Caki2 (cell line): ENCODE results near the gene NMT1. TPM values are rescaled to one million over a fixed set of nuclear protein-coding genes. Genes with fewer than 3 reads are reported as not detected.

Experiments used
- DNase-seq: peaks from one replicate; pipeline ENCODE4 v3.0.0-alpha.2; 2015; ENCODE audit warnings: low read depth
- in situ Hi-C: cut with HindIII; loops from 2 replicates; pipeline ENCODE4 v1.10.0; 2016; ENCODE audit warnings: low sequenced_read_pairs, low pct_unique_long_range_greater_than_20kb, mixed read lengths
- total RNA-seq: library from RNA; depleted of rRNA; stranded (reverse); fragments of >200 nt; shearing (Covaris generic); gene quantifications from 2 replicates; pipeline ENCODE4 v1.2.3, GENCODE V29; 2014; ENCODE audit warnings: low replicate concordance

Gene NMT1
- total RNA-seq, 1 experiment from 2014 or later = 81.4 TPM

DNA sequence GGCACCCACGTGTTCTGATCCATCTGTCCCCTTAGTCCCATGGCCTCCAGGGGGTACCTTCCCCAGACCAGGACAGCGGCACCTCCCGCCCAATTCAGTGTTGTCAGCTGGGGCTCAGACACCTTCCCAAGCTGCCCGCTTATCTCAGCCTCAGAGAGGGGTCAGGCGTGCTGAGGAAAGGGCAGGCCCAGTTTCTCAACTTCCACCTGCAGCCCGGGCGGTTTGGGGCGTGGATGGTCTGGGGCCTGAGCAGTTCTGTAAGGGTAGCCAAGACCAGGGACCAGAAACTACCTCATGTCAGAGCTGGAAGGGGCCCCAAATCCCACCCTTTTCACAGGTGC, 66.1 kb downstream of the NMT1 start:
- no peak for DNase-seq
- in situ Hi-C loops = no loop called here

DNA sequence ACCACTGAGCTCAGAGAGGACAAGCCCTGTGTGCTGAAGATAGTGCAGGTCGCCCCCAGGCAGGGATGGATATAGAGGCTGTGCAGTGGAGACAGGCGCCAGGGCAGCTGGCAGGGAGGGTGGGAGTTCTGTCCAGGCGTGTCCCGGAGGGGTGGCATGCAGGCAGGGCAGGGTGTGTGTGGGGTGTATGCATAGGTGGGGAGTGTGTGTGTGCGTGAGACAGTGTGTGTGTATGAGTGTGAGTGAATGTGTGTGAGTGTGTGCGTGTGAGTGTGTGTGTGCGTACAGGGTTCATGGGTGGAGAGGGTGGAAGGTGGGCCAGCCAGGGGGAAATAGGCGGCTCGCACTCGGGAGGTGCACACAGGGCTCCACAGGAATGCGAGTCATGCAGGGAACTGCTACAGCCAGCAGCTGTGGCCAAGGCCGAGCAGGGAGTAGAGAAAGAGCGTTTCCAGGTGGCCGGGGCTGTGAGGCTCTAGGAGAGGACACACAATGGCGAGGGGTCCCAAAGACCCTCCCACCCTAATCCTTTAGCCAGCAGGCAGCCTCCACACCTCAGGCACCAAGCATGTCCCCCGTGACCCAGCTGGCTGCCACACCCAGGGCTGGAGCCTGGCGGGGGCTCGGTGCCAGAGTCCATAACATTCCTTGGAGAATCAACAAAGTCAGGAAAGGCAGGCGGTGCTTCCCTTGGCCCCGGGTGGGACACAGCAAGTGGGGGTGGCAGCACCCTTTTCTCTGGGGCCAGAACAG, 66.6 kb downstream of the NMT1 start:
- in situ Hi-C loops = no loop called here

DNA sequence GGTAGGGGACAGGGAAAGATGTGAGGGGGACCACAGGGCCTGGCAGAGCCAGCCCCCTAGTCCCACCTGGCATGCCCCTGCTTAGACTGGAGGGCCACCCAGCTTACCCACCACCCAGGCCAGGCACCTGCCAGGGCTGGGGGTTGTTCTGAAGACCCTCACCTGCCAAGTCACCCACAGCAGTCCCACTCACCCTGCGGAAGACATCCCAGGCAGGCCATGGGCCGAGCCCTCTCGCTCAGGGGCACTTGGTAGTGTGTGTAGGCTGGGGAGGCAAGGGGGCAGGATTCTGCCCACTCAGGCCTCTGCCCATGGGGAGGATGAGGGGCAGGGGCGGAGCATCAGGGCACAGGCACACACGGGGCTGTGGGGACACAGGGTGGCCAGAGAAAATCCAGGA, 67.2 kb downstream of the NMT1 start:
- in situ Hi-C loops = no loop called here
- no peak for DNase-seq

More for the DNA sequence above, 66.6 kb downstream of the NMT1 start:
- DNase-seq = peak; percentile 75

DNA sequence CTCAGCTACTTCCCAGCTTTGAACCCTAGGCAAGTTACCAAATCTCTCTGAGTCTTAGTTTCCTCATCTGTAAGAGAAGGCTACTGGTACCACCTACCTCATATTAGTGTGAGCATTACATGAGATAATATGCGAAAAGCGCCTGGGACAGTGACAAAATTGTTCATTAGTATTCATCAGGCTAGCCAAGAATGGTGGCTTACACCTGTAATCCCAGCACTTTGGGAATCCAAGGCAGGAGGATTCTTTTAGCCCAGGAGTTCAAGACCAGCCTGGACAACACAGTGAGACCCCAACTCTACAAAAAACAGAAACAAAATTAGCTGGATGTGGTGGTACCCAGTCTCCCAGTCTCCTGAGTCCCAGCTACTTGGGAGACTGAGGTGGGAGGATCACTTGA, 67.9 kb downstream of the NMT1 start:
- no peak for DNase-seq
- in situ Hi-C loops = no loop called here

DNA sequence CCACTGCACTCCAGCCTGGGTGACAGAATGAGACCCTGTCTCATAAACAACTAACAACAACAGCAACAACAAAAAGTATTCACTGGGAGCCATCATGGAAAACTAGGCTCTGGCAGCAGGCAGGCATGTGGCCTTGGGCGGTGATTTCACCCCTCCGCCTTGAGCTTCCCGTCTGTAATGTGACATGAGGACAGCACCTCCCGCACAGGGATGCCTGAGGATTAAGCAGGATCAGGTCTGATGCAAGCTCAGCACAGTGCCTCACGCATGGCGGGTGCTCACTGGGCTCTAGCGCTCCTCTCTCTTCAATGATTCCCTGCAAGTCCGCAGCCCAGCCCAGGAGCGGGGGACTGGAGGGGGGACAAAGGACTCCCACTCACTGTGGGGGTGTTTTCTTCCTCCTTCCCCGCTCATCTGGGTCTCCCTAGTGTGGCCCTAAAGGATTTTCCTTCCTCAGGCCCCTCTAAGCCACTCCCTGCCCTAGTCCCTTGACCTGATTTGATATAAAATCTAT, 68.4 kb downstream of the NMT1 start:
- DNase-seq = peak; percentile 77
- in situ Hi-C loops = no loop called here

DNA sequence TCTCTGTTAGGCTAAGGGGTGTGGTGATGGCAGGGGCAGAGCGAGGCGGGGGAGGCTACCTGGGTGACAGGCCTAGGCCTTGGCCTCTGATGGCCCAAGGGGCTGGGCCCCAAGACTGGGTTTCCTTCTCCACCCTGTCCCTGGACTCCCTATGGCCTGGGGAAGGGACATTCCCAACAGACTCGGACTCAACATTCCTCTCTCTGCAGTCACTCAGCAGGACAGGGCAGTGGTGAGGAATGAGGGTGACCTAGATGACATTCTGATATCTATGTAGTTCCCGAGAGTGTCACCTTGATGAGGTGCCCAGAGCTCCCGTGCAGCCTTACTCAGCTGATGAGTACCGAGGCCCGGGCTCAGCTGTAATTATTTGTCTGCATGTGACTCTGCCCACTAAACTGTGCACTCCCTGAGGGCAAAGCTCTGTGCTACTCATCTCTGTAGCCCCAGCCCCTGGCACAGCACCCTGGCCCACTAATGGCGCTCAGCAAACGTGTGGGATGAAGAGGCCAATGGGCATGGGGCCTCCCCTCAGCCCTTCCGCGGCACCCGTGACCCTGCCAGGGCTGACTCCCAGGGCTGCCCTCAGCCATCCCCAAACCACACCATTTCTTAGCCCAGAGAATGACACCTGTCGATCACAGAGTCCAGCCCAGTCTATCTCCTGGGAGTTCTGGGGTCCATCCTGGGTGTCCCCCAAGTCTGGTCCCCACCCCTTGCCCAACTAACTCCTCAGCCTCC, 69.0 kb downstream of the NMT1 start:
- DNase-seq = peak; percentile 77
- in situ Hi-C loops = no loop called here

DNA sequence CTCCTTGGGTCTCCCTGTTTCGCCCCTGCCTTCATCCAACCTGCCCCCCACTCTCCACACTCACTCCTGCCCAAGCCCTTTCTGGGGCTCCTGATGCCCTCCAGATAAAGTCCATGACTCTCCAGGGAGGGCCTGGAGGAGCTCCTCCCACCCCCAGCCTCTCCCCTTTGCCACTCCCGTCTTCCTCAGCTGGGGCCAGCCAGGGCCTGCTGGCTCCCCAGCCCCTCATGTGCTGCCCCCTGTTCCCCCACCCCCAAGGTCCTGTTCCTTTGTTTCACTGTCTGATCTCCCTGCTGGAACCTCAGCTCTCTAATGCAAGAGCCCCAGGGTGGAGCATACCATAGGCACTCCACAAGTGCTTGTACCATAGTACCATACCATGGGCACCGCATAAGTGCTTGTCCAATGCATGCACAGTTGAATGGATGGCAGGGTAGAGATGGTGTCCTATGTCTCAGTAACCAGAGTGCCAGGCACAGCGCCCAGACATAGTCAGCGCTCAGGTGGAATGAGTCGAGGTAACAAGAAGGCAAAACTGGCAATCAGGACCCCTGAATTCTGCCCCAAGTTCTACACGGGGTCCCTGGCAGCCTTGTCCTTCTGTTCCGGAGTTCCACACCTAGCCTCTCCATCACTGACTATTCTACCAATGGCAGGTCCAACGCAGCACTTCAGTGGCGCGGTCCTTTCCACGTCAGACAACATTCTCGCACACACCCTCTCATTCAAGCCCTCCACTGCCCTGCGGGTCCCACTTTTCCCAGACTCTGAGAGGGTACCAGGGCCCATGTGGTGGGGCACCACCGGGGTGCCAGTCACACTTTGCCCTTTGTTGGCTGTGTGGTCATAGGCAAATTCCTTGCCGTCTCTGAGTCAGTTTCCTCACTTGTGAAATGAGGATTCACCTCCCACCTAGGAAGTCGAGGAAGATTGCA, 69.8 kb downstream of the NMT1 start:
- no peak for DNase-seq
- in situ Hi-C loops = no loop called here

DNA sequence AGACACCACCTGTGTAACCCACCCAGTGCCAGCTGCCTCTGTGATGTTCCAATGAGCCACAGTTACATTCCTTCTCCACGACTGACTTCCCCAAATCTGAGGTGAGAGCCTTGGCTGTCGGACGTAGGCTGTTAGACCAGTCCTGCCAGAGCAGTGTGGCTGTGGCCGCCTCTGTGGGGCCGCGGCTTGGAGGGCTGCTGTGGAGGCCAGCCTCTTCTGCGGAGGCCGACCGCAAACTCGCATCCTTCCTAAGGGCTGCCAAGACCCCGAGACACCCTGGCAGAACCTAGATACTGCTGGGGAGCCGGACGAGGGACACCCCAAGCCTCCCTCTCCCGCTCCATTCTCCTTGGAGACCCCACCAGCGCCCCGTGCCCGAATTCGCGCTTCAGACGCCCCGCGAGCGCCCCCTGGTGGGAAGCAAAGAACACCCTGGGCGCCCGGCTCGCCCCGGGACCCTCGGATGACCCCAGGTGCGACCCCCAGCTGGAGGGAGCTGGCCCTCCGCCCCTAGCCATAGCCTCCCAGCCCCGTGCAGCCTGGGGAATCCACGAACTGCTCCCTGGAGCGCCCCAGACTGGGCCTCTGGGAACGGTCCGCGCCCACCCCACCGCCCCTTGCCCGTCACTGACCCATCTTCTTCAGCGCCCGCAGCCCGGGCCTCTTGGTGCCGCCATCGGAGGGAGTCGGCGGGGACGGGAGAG, 70.7 kb downstream of the NMT1 start:
- in situ Hi-C loops = no loop called here
- DNase-seq = peak; percentile 42

DNA sequence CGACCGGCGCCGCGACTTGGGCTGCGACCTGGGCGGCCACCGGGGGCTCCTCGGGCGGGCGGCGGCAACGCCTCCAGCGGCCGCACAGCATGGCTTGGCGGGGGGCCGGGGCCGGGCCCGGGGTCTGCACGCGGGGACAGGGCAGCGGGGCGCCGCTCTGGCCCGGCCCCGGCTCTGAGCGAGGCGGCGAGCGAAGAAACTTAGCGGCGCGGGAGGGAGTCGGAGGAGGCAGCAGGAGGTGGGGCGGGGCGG, 71.1 kb downstream of the NMT1 start, which contains the start of gene PLCD3:
PLCD3 (minus strand) TSS at position 196 of the 252 bp plus-strand sequence; CDS start at position 91, 105 bp downstream.
- DNase-seq = no peak
- in situ Hi-C loops = no loop called here

DNA sequence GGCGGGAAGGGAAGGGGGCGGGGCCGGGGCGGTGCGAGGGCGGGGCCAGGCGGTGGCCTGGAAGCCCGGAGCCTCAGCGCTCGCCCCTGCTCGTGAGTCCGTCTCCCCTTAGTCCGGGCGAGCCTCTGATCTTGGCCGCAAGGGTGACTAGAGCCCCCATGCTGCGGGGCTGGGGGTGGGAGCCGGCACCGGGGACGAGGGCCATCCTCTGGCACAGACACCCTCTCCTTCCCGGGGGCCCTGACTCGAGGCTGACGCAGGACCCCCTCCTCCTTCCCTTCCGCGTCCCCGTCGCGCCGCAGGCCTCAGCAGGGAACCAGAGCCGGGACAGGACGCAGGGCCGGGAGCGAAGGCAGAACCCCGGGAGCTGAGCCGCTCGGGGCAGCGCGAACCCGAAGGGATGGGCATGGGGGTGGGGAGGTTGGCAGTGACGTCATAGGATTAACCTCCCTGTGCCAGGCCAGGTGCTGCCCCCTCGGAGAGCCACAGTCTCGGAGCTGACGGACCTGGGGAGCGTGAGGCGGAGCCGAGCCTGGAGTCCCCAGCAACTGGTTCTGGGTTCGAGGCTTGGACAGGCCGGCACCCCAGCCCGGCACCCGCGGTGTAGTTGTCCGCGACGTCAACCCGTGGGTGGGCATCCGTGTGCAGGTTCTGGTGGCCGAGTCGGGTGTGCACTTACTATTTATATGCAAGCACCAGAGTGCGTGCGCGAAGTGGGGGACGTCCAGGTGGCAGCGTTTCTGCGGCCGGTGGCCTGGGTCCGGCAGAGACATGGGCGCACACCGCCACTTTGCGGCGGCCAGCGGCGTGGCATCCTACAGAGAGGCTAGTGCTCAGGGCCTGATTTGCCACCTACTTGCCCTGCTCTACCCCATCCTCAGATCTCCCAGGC, 71.7 kb downstream of the NMT1 start:
- peak; percentile 82 for DNase-seq

DNA sequence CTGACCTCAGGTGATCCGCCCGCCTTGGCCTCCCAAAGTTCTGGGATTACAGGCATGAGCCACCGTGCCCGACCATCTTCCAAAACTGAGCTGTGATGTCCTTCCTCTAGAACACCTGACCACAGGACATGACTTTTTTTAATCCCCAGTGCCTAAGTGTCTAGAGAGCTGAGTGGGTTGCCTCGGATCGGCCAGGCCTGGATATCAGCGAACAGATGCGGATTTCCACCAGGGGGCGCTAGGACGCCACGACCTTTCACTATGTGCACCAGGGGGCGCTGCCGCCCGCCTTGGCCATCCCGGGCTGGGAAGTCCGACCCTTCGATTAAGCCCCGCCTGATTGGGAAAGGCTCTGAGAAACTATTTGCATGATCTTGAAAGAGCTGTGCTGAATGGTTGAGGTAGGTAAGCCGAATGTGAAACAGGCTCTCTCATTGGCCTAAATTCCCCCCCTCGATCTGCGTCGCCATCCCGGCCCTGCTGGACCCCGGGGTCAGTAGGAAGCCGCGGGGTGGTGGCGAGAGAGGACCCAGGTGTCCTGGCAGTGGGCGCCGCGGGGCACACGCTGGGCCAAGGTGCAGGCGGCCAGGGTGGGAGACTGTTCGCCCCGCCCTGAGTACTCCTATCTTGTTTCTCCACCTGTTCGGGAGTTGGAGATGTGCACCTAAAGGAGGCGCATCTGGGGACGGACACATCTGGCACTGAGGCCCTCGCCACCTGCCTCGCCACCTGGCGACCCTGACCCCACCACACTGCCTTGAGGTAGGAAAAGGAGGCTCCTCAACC, 74.3 kb downstream of the NMT1 start, which contains the start of gene ACBD4:
ACBD4 (plus strand) TSS at position 496 of the 786 bp plus-strand sequence. CDS start 458 bp downstream, outside the sequence.
- in situ Hi-C loops = no loop called here
- peak; percentile 97 for DNase-seq

More for the DNA sequence above, 71.7 kb downstream of the NMT1 start:
- in situ Hi-C loops = no loop called here

DNA sequence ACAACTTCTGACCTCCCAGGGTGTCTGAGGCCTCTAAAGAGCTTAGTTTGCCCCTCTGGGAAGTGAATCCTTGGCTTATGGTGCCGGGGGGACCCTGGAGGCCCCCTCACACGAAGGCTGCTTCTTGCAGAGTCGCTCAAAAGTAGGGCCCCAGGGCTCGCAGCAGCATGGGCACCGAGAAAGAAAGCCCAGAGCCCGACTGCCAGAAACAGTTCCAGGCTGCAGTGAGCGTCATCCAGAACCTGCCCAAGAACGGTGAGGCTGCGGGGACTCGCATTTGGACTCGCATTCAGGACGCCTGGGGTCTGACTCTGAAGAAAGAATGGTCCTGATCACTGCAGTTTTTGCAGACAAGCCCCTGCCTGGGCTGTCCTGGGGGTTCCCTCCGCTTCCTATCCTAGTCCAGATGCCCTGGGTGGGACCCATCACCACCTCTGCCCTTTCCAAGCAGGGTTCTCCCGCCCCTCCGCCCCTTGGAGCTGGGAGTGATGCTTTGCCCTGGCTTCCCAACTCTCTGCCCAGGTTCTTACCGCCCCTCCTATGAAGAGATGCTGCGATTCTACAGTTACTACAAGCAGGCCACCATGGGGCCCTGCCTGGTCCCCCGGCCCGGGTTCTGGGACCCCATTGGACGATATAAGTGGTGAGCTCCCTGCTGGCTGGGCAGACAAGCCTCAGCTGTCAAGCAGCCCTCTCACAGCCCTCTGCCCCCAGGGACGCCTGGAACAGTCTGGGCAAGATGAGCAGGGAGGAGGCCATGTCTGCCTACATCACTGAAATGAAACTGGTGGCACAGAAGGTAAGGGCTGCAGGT, 75.1 kb downstream of the NMT1 start:
- DNase-seq = no peak
- in situ Hi-C loops = no loop called here

DNA sequence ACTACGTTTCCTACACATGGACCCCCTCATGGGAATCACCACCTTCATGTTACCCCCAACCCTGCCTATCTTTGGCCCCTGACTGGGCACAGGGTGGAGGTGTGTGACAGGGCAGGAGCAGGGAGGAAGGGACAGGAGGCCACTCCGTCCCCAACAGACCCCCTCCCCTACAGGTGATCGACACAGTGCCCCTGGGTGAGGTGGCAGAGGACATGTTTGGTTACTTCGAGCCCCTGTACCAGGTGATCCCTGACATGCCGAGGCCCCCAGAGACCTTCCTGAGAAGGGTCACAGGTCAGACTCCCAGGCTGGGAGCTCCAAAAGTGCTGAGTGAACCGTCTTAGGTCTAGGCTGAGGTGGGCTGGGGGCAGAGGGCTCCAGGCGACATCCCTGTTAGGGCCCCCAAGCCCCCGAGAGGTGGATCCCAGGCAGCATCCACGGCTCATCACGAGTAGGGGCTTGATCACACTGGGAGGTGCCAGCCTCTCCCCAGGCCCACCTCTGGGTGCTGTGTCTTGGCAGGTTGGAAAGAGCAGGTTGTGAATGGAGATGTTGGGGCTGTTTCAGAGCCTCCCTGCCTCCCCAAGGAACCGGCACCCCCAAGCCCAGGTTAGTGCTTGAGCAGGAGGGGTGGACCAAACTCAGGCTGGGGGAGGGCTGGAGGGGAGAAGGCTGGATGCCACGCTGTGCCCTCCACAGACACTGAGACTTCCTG, 75.9 kb downstream of the NMT1 start:
- in situ Hi-C loops = no loop called here
- no peak for DNase-seq

DNA sequence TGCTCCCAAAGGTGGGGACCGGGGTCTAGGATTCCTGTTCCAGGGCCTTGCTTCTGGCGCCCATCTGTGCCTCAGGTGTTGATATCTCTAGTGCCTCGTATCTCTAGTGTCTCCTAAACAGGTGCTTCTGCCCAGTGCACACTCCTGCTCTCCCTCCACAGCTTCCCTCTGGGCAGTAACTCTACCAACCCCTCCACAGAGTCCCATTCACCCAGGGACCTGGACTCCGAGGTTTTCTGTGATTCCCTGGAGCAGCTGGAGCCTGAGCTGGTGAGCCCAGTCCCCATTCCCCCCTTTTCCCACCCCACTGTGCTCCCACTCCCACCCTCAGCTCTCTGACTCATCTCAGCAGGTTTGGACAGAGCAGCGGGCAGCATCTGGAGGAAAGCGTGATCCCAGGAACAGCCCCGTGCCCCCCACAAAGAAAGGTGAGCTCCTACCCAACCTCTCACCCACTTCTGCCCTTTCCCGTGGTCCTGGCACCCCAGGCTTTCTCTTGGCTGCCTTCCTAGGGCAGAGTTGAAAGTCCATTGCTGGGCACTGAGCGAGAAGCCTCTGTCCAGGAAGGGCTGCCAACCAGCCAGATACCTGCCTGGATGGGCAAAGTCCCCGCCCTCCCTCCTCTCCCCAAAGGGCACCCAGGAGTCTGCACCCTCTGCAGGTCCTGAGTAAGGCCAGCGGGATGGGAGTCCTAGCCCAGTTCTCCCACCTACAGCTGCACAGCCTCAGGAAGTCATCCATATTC, 76.6 kb downstream of the NMT1 start:
- in situ Hi-C loops = no loop called here
- no peak for DNase-seq
